Measurements from ENCODE around the gene TUBB4A. TPM values are rescaled to one million over a fixed set of nuclear protein-coding genes. Genes with fewer than 3 reads are reported as not detected.

TUBB4A gene
- total RNA-seq, 1 experiment from 2014 or later, result 20.3 TPM

DNA sequence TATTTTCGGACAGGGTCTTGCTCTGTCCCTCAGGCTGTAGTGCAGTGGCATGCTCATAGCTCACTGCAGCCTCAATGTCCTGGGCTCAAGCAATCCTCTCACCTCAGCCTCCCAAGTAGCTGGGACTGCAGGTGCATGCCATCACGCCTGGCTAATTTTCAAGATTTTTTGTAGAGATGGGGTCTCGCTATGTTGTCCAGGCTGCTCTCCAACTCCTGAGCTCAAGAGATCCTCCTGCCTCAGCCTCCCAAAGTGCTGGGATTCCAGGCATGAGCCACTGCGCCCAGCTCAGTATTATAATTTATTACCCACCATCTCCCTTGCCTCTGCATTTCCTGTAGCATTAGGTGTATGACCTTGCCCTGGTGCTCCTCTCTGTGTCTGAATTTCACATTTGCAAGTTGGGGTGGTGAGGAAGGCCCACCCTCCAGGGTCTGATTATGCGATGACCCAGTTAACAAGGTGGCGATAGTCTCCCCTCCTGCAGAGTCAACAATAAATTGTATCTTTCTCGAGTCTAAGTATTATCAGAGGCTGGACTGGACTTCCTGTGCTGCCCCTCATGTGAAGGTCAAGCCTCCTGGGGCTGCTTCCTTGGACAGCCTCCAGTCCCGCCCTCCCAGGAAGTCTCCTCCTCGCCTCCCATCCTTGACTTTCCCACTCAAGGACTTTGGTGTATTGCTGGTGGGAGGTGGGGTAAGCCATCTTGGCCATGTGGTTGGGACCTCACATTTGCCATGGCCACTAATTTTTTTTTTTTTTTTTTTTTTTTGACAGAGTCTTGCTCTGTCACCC is 1.5 kb upstream of the TUBB4A start:
- Histone ChIP-seq H3K9ac (ENCODE audit: extremely low read depth, insufficient read length, low read length) (no peak overlapping the region), H2BK20ac (ENCODE audit: low read depth, low read length, poor library complexity, severe bottlenecking) (no peak overlapping the region), H3K14ac (ENCODE audit: insufficient read depth, low read length) (no peak overlapping the region), H4K5ac (ENCODE audit: insufficient read length, low read depth, low read length) (no peak overlapping the region), H3K27ac (ENCODE audit: insufficient read length, low read depth, low read length) (no peak overlapping the region), H4K8ac (replicated peaks; ENCODE audit: insufficient read length, low read depth, low read length) (no peak overlapping the region), H2AK5ac (ENCODE audit: insufficient read length, low read length) (no peak overlapping the region), H3T11ph (ENCODE audit: low read length) (no peak overlapping the region), H3K79me1 (ENCODE audit: insufficient read depth, low read depth, low read length, poor library complexity, severe bottlenecking) (no peaks in the 10 kb centered on the region), H3K23ac (ENCODE audit: insufficient read length, low read depth, low read length) (no peak overlapping the region), H3K79me2 (ENCODE audit: insufficient read depth, low read length) (no peaks in the 10 kb centered on the region), H3K4me2 (ENCODE audit: insufficient read depth, insufficient read length, low read length) (no peak overlapping the region), H3K23me2 (ENCODE audit: insufficient read length, low read depth, low read length, poor library complexity, severe bottlenecking) (peaks cover 9% of the 10 kb centered on the region), H3K27me3 (ENCODE audit: insufficient read depth, low read length) (no peaks in the 10 kb centered on the region), H2BK12ac (ENCODE audit: insufficient read length, low read depth, low read length) (no peak overlapping the region), H2BK15ac (ENCODE audit: low read depth, low read length) (no peak overlapping the region), H3K9me3 (ENCODE audit: control insufficient read depth, low read depth, low read length) (no peaks in the 10 kb centered on the region), H3K4me1 (ENCODE audit: insufficient read depth, low read length) (no peaks in the 10 kb centered on the region), H2BK5ac (ENCODE audit: insufficient read length, low read length) (no peak overlapping the region), H3K18ac (ENCODE audit: insufficient read length, low read depth, low read length) (no peak overlapping the region), H2AFZ (ENCODE audit: low read length) (no peak overlapping the region), H3K4ac (ENCODE audit: low read depth, low read length) (no peak overlapping the region), H4K91ac (ENCODE audit: insufficient read length, low read depth, low read length) (no peak overlapping the region), H2BK120ac (ENCODE audit: low read depth, low read length, poor library complexity, severe bottlenecking) (no peak overlapping the region), H4K20me1 (ENCODE audit: control insufficient read depth, insufficient read depth, insufficient read length) (no peaks in the 10 kb centered on the region), H3K56ac (ENCODE audit: insufficient read length, low read depth, low read length) (no peak overlapping the region)
- Mint-ChIP-seq H3K4me1 (peaks cover 7 to 9% of the 10 kb centered on the region in 2 experiments), H3K4me3 (peak overlapping the region in 1 of 2 experiments; percentile 34; a peak in 1 of 5 replicates), H3K27ac (no peak overlapping the region), H3K36me3 (ENCODE audit: insufficient read depth in 1 of 3, low read depth in 3 of 3) (peaks cover 0 to 3% (median 0%) of the 10 kb centered on the region in 3 experiments; a peak in 3 of 7 replicates), H3K9me3 (no peaks in the 10 kb centered on the region), H3K27me3 (ENCODE audit: low read depth) (peaks cover 28% of the 10 kb centered on the region)
- no peak for DNase-seq
- no peak for TF ChIP-seq CTCF (conservative IDR thresholded peaks at IDR 0.05)
- WGBS (ENCODE audit: extremely low coverage, insufficient read length, low lambda C conversion rate), result no CpG with 5 or more reads among the region's 9 CpGs

Measured in H9 (cell line).